ENCODE data around the gene NME7.

DNA sequence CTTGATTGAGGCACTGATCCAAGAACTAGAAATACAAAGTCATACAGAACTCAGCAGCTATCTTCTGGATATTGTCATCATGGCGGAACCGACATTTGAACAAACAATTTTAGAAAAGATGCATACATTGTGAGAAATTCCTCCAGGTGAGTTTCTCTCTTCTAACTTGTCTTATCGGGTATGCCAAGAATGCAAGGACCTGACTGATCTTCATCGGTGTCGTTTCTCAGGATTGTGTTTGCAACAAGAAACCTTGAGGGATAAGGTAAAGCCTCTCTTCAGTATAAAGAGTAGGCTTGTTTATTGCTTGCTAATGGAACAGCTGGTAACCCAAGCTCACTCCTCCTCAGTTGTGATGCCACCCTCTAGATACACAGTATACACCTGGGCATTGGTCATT lies 62.2 kb downstream of the NME7 start:
- no peak for TF ChIP-seq POLR2A (IDR thresholded peaks at IDR 0.05)
- no peak for TF ChIP-seq CTCF (IDR thresholded peaks at IDR 0.05)

Measured in vagina (tissue), 2 donors.